Thoracic aorta (tissue), 2 donors: ENCODE data around the gene THADA. TPM values are rescaled to one million over a fixed set of nuclear protein-coding genes. Genes with fewer than 3 reads are reported as not detected.
"Not testable (repeated sequence)": the region's sequence is repeated elsewhere in the genome, so short reads cannot be mapped to it uniquely, and the experiment has no call there.

ENCODE experiments used
- ATAC-seq: fragments of 150-250 bp; one replicate; pipeline ENCODE4 v1.8.0; 2017; ENCODE audit warnings: low read depth; ENCODE audit not compliant: insufficient number of reproducible peaks, low FRiP score
- DNase-seq: peaks from one replicate; pipeline ENCODE4 v3.0.0-alpha.2; 2020; ENCODE audit warnings: low spot score
- H3K27ac ChIP-seq, 2 donors: fragments of 200-600 bp; sonication (generic); 1 replicate in 1 of 2; 2 replicates in 1 of 2; pipeline ENCODE4 v1.5.1; 2016; ENCODE audit warnings: mild to moderate bottlenecking in 2 of 2, moderate library complexity in 2 of 2
- H3K27me3 ChIP-seq: fragments of 200-600 bp; sonication (generic); replicated peaks from 2 replicates; pipeline ENCODE4 v1.6.0; 2016; ENCODE audit warnings: mild to moderate bottlenecking; ENCODE audit not compliant: insufficient read depth
- H3K36me3 ChIP-seq: fragments of 200-600 bp; sonication (generic); one replicate; pipeline ENCODE4 v1.5.1; 2016
- H3K4me1 ChIP-seq, 2 donors: fragments of 200-600 bp; sonication (generic); 1 replicate in 1 of 2; 2 replicates in 1 of 2; pipeline versions ENCODE4 v1.5.1 to v1.6.0; 2016; ENCODE audit warnings: low read depth in 2 of 2, mild to moderate bottlenecking in 1 of 2; ENCODE audit not compliant: control insufficient read depth in 1 of 2
- H3K4me3 ChIP-seq: fragments of 200-600 bp; sonication (generic); 2 replicates; pipeline ENCODE4 v1.5.1; 2016; ENCODE audit warnings: mild to moderate bottlenecking
- H3K9me3 ChIP-seq: fragments of 200-600 bp; sonication (generic); 2 replicates; pipeline ENCODE4 v1.5.1; 2016
- total RNA-seq, 2 donors: library from RNA; depleted of rRNA; stranded (reverse); fragments of >200 nt; gene quantifications; one replicate each; pipeline versions ENCODE4 v1.1.0 to v1.2.3, GENCODE V29; 2016
- TF ChIP-seq, protein P1 (sequence below): fragments of 200-600 bp; sonication (generic); IDR thresholded peaks from one replicate; pipeline ENCODE4 v1.5.1; 2019; ENCODE audit warnings: antibody characterized with exemption

THADA gene
- total RNA-seq, 2 donors from 2014 or later, result 33.3 to 46.6 TPM

DNA sequence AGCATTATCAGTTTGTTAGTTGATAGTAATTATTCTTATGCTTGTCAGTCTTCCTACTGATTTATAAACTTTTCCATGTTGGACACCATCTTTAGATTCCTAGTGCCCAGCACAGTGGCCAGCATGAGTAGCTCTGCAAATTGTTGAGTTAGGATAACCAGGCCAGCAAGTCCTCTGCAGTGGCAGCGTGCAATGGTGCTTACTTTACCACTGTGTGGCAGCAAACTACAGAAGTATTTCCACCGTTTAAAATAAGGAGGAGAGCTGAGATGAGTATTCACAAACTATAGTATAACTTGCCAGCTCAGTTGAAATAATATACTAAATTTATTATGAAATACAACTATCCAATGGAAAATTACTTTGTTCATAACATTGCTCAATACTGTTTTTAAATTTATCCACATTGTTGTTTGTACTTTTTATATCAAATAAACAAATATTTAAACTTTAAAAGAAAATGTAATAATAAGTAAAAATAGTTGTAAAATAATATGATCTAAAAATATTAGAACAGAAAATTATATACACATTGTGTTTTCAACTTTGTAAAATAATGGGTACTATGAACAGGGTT is 9.3 kb upstream of the THADA start:
- H3K4me3 ChIP-seq, result no peak overlapping the region
- no peak for ATAC-seq

DNA sequence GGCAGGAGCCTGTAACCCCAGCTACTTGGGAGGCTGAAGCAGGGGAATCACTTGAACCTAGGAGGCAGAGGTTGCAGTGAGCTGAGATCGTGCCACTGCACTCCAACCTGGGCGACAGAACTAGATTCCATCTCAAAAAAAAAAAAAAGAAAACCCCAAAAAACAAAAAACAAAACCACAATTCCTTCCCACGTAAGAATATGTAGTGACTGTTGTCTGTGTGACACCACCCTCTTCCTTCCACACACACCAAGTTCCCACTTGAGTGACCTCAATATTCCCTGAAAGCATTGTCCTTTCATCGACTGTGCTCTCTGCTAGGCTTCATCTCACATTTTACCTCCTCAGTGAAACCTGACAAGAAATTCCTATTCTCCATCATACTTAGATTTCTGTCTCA is 8.8 kb upstream of the THADA start:
- no peaks in the 10 kb centered on the region for H3K9me3 ChIP-seq
- no peak overlapping the region for H3K27ac ChIP-seq
- no peak overlapping the region for H3K4me3 ChIP-seq
- no peaks in the 10 kb centered on the region for H3K36me3 ChIP-seq
- no peaks in the 10 kb centered on the region for H3K4me1 ChIP-seq
- no peak for DNase-seq
- TF ChIP-seq, protein P1, sequence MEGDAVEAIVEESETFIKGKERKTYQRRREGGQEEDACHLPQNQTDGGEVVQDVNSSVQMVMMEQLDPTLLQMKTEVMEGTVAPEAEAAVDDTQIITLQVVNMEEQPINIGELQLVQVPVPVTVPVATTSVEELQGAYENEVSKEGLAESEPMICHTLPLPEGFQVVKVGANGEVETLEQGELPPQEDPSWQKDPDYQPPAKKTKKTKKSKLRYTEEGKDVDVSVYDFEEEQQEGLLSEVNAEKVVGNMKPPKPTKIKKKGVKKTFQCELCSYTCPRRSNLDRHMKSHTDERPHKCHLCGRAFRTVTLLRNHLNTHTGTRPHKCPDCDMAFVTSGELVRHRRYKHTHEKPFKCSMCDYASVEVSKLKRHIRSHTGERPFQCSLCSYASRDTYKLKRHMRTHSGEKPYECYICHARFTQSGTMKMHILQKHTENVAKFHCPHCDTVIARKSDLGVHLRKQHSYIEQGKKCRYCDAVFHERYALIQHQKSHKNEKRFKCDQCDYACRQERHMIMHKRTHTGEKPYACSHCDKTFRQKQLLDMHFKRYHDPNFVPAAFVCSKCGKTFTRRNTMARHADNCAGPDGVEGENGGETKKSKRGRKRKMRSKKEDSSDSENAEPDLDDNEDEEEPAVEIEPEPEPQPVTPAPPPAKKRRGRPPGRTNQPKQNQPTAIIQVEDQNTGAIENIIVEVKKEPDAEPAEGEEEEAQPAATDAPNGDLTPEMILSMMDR, result no peak
- ATAC-seq, result no peak
- no peaks in the 10 kb centered on the region for H3K27me3 ChIP-seq

More for the DNA sequence above, 9.3 kb upstream of the THADA start:
- no peaks in the 10 kb centered on the region for H3K9me3 ChIP-seq
- no peaks in the 10 kb centered on the region for H3K27me3 ChIP-seq
- TF ChIP-seq, protein P1, result no peak
- H3K27ac ChIP-seq, result no peak overlapping the region
- no peaks in the 10 kb centered on the region for H3K36me3 ChIP-seq
- no peak for DNase-seq
- no peaks in the 10 kb centered on the region for H3K4me1 ChIP-seq

DNA sequence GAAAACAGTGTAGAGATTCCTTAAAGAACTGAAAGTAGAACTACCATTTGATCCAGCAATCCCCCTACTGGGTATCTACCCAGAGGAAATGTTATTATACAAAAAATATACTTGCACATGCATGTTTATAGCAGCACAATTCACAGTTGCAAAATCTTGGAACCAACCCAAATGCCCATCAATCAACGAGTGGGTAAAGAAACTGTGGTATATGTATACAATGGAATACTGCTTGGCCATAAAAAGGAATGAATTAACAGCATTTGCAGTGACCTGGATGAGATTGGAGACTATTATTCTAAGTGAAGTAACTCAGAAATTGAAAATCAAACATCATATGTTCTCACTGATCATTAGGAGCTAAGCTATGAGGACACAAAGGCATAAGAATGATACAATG is 4.8 kb upstream of the THADA start:
- not testable (repeated sequence) for ATAC-seq

DNA sequence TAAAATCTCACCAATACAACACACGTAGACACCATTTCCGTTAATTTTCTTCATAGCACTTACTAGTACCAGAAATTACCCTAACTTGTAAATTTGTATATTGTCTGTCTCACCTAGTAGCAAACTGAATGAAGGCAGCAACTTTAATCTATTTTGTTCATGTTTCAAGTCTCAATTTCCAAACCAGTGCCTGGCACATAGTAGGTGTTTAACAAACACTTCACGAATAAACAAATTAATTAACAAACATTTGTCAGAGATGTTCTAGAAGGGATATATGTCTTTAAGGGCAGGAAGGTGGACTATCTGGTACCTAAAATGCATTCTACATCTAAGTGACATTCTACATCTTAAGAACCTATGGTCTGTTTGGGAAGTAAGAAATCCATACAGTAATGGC is 963 bp downstream of the THADA start:
- Histone ChIP-seq H3K9me3 (no peaks in the 10 kb centered on the region), H3K27ac (peak overlapping the region in 1 of 2 donors; percentile 93), H3K27me3 (no peaks in the 10 kb centered on the region), H3K36me3 (peaks cover 7% of the 10 kb centered on the region), H3K4me1 (peaks cover 9 to 28% of the 10 kb centered on the region in 2 donors), H3K4me3 (peak overlapping the region; percentile 92)
- ATAC-seq, result no peak
- TF ChIP-seq, protein P1, result no peak
- no peak for DNase-seq

More for the DNA sequence above, 4.8 kb upstream of the THADA start:
- H3K9me3 ChIP-seq, H3K27ac ChIP-seq, DNase-seq, H3K4me3 ChIP-seq, H3K36me3 ChIP-seq, H3K4me1 ChIP-seq, H3K27me3 ChIP-seq: not testable (repeated sequence)

DNA sequence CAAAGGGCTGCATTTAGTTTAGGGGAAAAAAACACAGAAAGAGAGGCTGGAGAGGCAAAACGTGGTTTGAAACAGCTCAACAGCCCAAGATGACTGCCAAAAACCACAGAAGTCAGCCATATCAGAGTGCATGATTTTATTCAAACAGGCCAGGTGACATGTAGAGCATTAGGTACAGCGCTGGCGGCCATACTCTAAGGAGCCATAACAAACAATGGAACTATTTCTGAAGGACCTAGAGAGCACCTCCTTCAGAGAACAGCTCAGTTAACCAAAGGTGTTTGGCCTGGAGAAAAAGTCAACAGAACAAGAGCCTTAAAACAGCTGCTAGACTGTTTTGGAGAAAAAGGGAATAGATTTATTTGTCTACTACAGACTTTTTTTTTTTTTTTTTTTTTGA is 2.6 kb downstream of the THADA start:
- H3K4me1 ChIP-seq, result peaks cover 9 to 28% of the 10 kb centered on the region in 2 donors
- no peaks in the 10 kb centered on the region for H3K9me3 ChIP-seq
- ATAC-seq (no peak), DNase-seq (no peak)
- TF ChIP-seq, protein P1, result no peak
- H3K27me3 ChIP-seq, result no peaks in the 10 kb centered on the region
- peaks cover 7% of the 10 kb centered on the region for H3K36me3 ChIP-seq
- H3K27ac ChIP-seq, result peak overlapping the region; percentile 9 to 18
- H3K4me3 ChIP-seq, result no peak overlapping the region

DNA sequence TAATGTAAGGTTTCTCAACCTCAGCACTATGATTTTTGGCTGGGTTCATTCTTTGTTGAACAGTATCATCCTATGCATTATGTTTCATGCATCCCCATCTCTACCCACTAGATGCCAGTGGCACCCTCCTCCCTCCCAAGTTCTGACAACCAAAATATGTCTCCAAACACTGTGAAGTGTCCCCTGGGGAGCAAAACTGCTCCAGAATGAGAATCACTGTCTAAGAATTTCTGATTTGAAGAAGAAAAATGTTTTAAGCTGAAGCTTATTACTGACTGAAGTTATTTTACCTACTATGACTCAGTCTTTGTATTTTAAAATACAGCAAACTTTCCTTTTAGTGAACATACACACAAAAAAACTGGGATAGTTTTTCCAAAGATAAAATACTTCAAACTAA is 3.4 kb downstream of the THADA start:
- Histone ChIP-seq H3K9me3 (no peaks in the 10 kb centered on the region), H3K27ac (peak overlapping the region; percentile 14 to 18), H3K4me1 (peaks cover 9 to 28% of the 10 kb centered on the region in 2 donors), H3K4me3 (no peak overlapping the region), H3K27me3 (no peaks in the 10 kb centered on the region), H3K36me3 (peaks cover 10% of the 10 kb centered on the region)
- ATAC-seq, result no peak
- no peak for DNase-seq
- TF ChIP-seq, protein P1, result no peak
